ENCODE data around the gene PABPN1L. TPM values are rescaled to one million over a fixed set of nuclear protein-coding genes. Genes with fewer than 3 reads are reported as not detected.
"Not testable (repeated sequence)": the region's sequence is repeated elsewhere in the genome, so short reads cannot be mapped to it uniquely, and the experiment has no call there.

PABPN1L gene
- total RNA-seq, 1 experiment from 2014 or later, result not detected

- Histone ChIP-seq H3K9me3 (ENCODE audit: low read length) (no peaks in the 10 kb centered on the region), H3K4me2 (ENCODE audit: low read depth, low read length, poor library complexity, severe bottlenecking) (no peak overlapping the region), H3K79me2 (ENCODE audit: low read length) (no peaks in the 10 kb centered on the region), H3K27me3 (ENCODE audit: low read length) (no peaks in the 10 kb centered on the region), H3K36me3 (ENCODE audit: insufficient read depth, low read length) (no peaks in the 10 kb centered on the region), H3K4me1 (ENCODE audit: low read length) (no peaks in the 10 kb centered on the region), H3K27ac (ENCODE audit: low read length) (no peak overlapping the region), H4K20me1 (ENCODE audit: insufficient read depth, low read depth, low read length) (no peaks in the 10 kb centered on the region), H3K4me3 (ENCODE audit: low read length) (no peak overlapping the region), H3K9ac (ENCODE audit: low read length) (no peak overlapping the region), H3K9me2 (replicated peaks; ENCODE audit: insufficient read depth, low read length) (no peaks in the 10 kb centered on the region), H2AFZ (ENCODE audit: low read length) (no peak overlapping the region)
- no peak for DNase-seq
Observed at GRCh38 chr16:88891083-88891482, 24.6 kb upstream of the PABPN1L start.

GRCh38 chr16:88889702-88890352 lies 23.4 kb upstream of the PABPN1L start:
- H4K20me1 ChIP-seq (ENCODE audit: insufficient read depth, low read depth, low read length); DNase-seq; H3K9me3 ChIP-seq (ENCODE audit: low read length): not testable (repeated sequence)

GRCh38 chr16:88888461-88889387 lies 22.3 kb upstream of the PABPN1L start:
- H3K4me2 ChIP-seq (ENCODE audit: low read depth, low read length, poor library complexity, severe bottlenecking), result no peak overlapping the region
- H3K4me3 ChIP-seq (ENCODE audit: low read length), result no peak overlapping the region
- H3K27ac ChIP-seq (ENCODE audit: low read length), result no peak overlapping the region
- H3K36me3 ChIP-seq (ENCODE audit: insufficient read depth, low read length), result no peaks in the 10 kb centered on the region
- H3K79me2 ChIP-seq (ENCODE audit: low read length), result no peaks in the 10 kb centered on the region
- no peak for DNase-seq
- H4K20me1 ChIP-seq (ENCODE audit: insufficient read depth, low read depth, low read length), result no peaks in the 10 kb centered on the region
- H3K9me3 ChIP-seq (ENCODE audit: low read length), result no peaks in the 10 kb centered on the region
- no peaks in the 10 kb centered on the region for H3K27me3 ChIP-seq (ENCODE audit: low read length)
- no peaks in the 10 kb centered on the region for H3K4me1 ChIP-seq (ENCODE audit: low read length)
- no peak overlapping the region for H2AFZ ChIP-seq (ENCODE audit: low read length)
- no peaks in the 10 kb centered on the region for H3K9me2 ChIP-seq (replicated peaks; ENCODE audit: insufficient read depth, low read length)
- H3K9ac ChIP-seq (ENCODE audit: low read length), result no peak overlapping the region

More at GRCh38 chr16:88889702-88890352, 23.4 kb upstream of the PABPN1L start:
- not testable (repeated sequence) for H2AFZ ChIP-seq (ENCODE audit: low read length); H3K27me3 ChIP-seq (ENCODE audit: low read length); H3K4me3 ChIP-seq (ENCODE audit: low read length); H3K9ac ChIP-seq (ENCODE audit: low read length); H3K36me3 ChIP-seq (ENCODE audit: insufficient read depth, low read length); H3K79me2 ChIP-seq (ENCODE audit: low read length); H3K27ac ChIP-seq (ENCODE audit: low read length); H3K4me2 ChIP-seq (ENCODE audit: low read depth, low read length, poor library complexity, severe bottlenecking); H3K4me1 ChIP-seq (ENCODE audit: low read length); H3K9me2 ChIP-seq (replicated peaks; ENCODE audit: insufficient read depth, low read length)

GRCh38 chr16:88888057-88888456 lies 21.6 kb upstream of the PABPN1L start:
- DNase-seq, result no peak
- Histone ChIP-seq H3K79me2 (ENCODE audit: low read length) (no peaks in the 10 kb centered on the region), H3K9me2 (replicated peaks; ENCODE audit: insufficient read depth, low read length) (no peaks in the 10 kb centered on the region), H3K36me3 (ENCODE audit: insufficient read depth, low read length) (no peaks in the 10 kb centered on the region), H3K9ac (ENCODE audit: low read length) (no peak overlapping the region), H3K27ac (ENCODE audit: low read length) (no peak overlapping the region), H3K4me2 (ENCODE audit: low read depth, low read length, poor library complexity, severe bottlenecking) (no peak overlapping the region), H4K20me1 (ENCODE audit: insufficient read depth, low read depth, low read length) (no peaks in the 10 kb centered on the region), H3K27me3 (ENCODE audit: low read length) (no peaks in the 10 kb centered on the region), H3K4me3 (ENCODE audit: low read length) (no peak overlapping the region), H3K4me1 (ENCODE audit: low read length) (no peaks in the 10 kb centered on the region), H3K9me3 (ENCODE audit: low read length) (no peaks in the 10 kb centered on the region), H2AFZ (ENCODE audit: low read length) (no peak overlapping the region)

- Histone ChIP-seq H4K20me1 (ENCODE audit: insufficient read depth, low read depth, low read length) (no peaks in the 10 kb centered on the region), H2AFZ (ENCODE audit: low read length) (no peak overlapping the region), H3K27me3 (ENCODE audit: low read length) (no peaks in the 10 kb centered on the region), H3K9me2 (replicated peaks; ENCODE audit: insufficient read depth, low read length) (no peaks in the 10 kb centered on the region), H3K4me3 (ENCODE audit: low read length) (no peak overlapping the region), H3K9me3 (ENCODE audit: low read length) (no peaks in the 10 kb centered on the region), H3K4me1 (ENCODE audit: low read length) (no peaks in the 10 kb centered on the region), H3K27ac (ENCODE audit: low read length) (no peak overlapping the region), H3K36me3 (ENCODE audit: insufficient read depth, low read length) (no peaks in the 10 kb centered on the region), H3K4me2 (ENCODE audit: low read depth, low read length, poor library complexity, severe bottlenecking) (no peak overlapping the region), H3K79me2 (ENCODE audit: low read length) (no peaks in the 10 kb centered on the region), H3K9ac (ENCODE audit: low read length) (no peak overlapping the region)
- no peak for DNase-seq
Observed at GRCh38 chr16:88886845-88887521, 20.5 kb upstream of the PABPN1L start.

GRCh38 chr16:88886420-88886844 lies 20.0 kb upstream of the PABPN1L start:
- Histone ChIP-seq H3K36me3 (ENCODE audit: insufficient read depth, low read length) (no peaks in the 10 kb centered on the region), H3K79me2 (ENCODE audit: low read length) (no peaks in the 10 kb centered on the region), H3K4me1 (ENCODE audit: low read length) (no peaks in the 10 kb centered on the region), H3K27ac (ENCODE audit: low read length) (no peak overlapping the region), H2AFZ (ENCODE audit: low read length) (no peak overlapping the region), H4K20me1 (ENCODE audit: insufficient read depth, low read depth, low read length) (no peaks in the 10 kb centered on the region), H3K27me3 (ENCODE audit: low read length) (no peaks in the 10 kb centered on the region), H3K4me2 (ENCODE audit: low read depth, low read length, poor library complexity, severe bottlenecking) (no peak overlapping the region), H3K9me2 (replicated peaks; ENCODE audit: insufficient read depth, low read length) (no peaks in the 10 kb centered on the region), H3K4me3 (ENCODE audit: low read length) (no peak overlapping the region), H3K9me3 (ENCODE audit: low read length) (no peaks in the 10 kb centered on the region), H3K9ac (ENCODE audit: low read length) (no peak overlapping the region)
- no peak for DNase-seq

GRCh38 chr16:88885693-88886280 lies 19.3 kb upstream of the PABPN1L start:
- no peak overlapping the region for H3K27ac ChIP-seq (ENCODE audit: low read length)
- no peak overlapping the region for H3K4me3 ChIP-seq (ENCODE audit: low read length)
- H3K27me3 ChIP-seq (ENCODE audit: low read length), result no peaks in the 10 kb centered on the region
- no peaks in the 10 kb centered on the region for H3K36me3 ChIP-seq (ENCODE audit: insufficient read depth, low read length)
- H4K20me1 ChIP-seq (ENCODE audit: insufficient read depth, low read depth, low read length), result no peaks in the 10 kb centered on the region
- no peaks in the 10 kb centered on the region for H3K79me2 ChIP-seq (ENCODE audit: low read length)
- no peak overlapping the region for H2AFZ ChIP-seq (ENCODE audit: low read length)
- H3K9me2 ChIP-seq (replicated peaks; ENCODE audit: insufficient read depth, low read length), result no peaks in the 10 kb centered on the region
- no peaks in the 10 kb centered on the region for H3K4me1 ChIP-seq (ENCODE audit: low read length)
- no peak overlapping the region for H3K4me2 ChIP-seq (ENCODE audit: low read depth, low read length, poor library complexity, severe bottlenecking)
- H3K9me3 ChIP-seq (ENCODE audit: low read length), result no peaks in the 10 kb centered on the region
- H3K9ac ChIP-seq (ENCODE audit: low read length), result no peak overlapping the region
- no peak for DNase-seq
